HG02885 (cell line): ENCODE data around the gene EIF4E1B.
"Not testable (repeated sequence)": the region's sequence is repeated elsewhere in the genome, so short reads cannot be mapped to it uniquely, and the experiment has no call there.

ENCODE experiments used
- ATAC-seq: cut with Tn5 transposase; IDR thresholded peaks from one replicate; pipeline ENCODE4 v1.9.1; 2021; ENCODE audit warnings: mild to moderate bottlenecking; ENCODE audit not compliant: unreplicated experiment, poor library complexity

EIF4E1B gene

GRCh38 chr5:176629853-176630680, at the start of gene EIF4E1B, which contains the start of gene SNCB:
EIF4E1B (plus strand) TSS chr5:176630675; CDS start chr5:176642788, 12,113 bp downstream.
SNCB (minus strand) TSS chr5:176630534; CDS start chr5:176629654, 880 bp downstream.
- ATAC-seq, result peak; percentile 73

- no peak for ATAC-seq
These were observed 49.1 kb upstream of the EIF4E1B start for GRCh38 chr5:176581361-176581760.

- no peak for ATAC-seq
These were observed 47.4 kb upstream of the EIF4E1B start for GRCh38 chr5:176583076-176583475.

GRCh38 chr5:176587398-176587797, 43.1 kb upstream of the EIF4E1B start:
- ATAC-seq, result no peak

GRCh38 chr5:176588297-176588696, 42.2 kb upstream of the EIF4E1B start:
- ATAC-seq, result no peak

- ATAC-seq, result no peak
These were observed 41.3 kb upstream of the EIF4E1B start for GRCh38 chr5:176589039-176589769.

- no peak for ATAC-seq
These were observed 40.3 kb upstream of the EIF4E1B start for GRCh38 chr5:176590035-176590717.

- ATAC-seq, result not testable (repeated sequence)
These were observed 38.8 kb upstream of the EIF4E1B start for GRCh38 chr5:176591667-176592066.

GRCh38 chr5:176592573-176592972, 37.9 kb upstream of the EIF4E1B start:
- no peak for ATAC-seq

GRCh38 chr5:176593273-176593869, 37.1 kb upstream of the EIF4E1B start:
- no peak for ATAC-seq

GRCh38 chr5:176594554-176594953, 35.9 kb upstream of the EIF4E1B start:
- ATAC-seq, result no peak

GRCh38 chr5:176595386-176595943, 35.0 kb upstream of the EIF4E1B start:
- no peak for ATAC-seq

- no peak for ATAC-seq
These were observed 34.3 kb upstream of the EIF4E1B start for GRCh38 chr5:176596069-176596644.

- ATAC-seq, result peak; percentile 63
These were observed 33.6 kb upstream of the EIF4E1B start for GRCh38 chr5:176596689-176597416.

GRCh38 chr5:176597417-176598389, 32.8 kb upstream of the EIF4E1B start:
- no peak for ATAC-seq

GRCh38 chr5:176599749-176600430, 30.6 kb upstream of the EIF4E1B start:
- not testable (repeated sequence) for ATAC-seq

- ATAC-seq, result no peak
These were observed 28.5 kb upstream of the EIF4E1B start for GRCh38 chr5:176601901-176602482.
